Omental fat pad (tissue), 4 donors: ENCODE measurements around the gene TAS2R46. TPM values are rescaled to one million over a fixed set of nuclear protein-coding genes. Genes with fewer than 3 reads are reported as not detected.
"Not testable (repeated sequence)": the region's sequence is repeated elsewhere in the genome, so short reads cannot be mapped to it uniquely, and the experiment has no call there.

ENCODE experiments used
- ATAC-seq: fragments of 150-250 bp; one replicate; pipeline ENCODE4 v1.9.1; 2016; ENCODE audit warnings: mild to moderate bottlenecking, moderate library complexity; ENCODE audit not compliant: low FRiP score
- DNase-seq: peaks from one replicate; pipeline ENCODE4 v3.0.0-alpha.2; 2019; ENCODE audit warnings: low spot score
- total RNA-seq, 4 donors: library from RNA; depleted of rRNA; stranded (reverse); fragments of >200 nt; gene quantifications; one replicate each; pipeline ENCODE4 v1.1.0, GENCODE V29; 2016
- TF ChIP-seq, protein P1 (sequence below), 3 donors: fragments of 450-650 bp; IDR thresholded peaks; one replicate each; pipeline ENCODE4 v1.5.1; 2016 to 2017; ENCODE audit warnings: antibody characterized with exemption in 3 of 3, mild to moderate bottlenecking in 3 of 3, moderate library complexity in 2 of 3

TAS2R46 gene, protein sequence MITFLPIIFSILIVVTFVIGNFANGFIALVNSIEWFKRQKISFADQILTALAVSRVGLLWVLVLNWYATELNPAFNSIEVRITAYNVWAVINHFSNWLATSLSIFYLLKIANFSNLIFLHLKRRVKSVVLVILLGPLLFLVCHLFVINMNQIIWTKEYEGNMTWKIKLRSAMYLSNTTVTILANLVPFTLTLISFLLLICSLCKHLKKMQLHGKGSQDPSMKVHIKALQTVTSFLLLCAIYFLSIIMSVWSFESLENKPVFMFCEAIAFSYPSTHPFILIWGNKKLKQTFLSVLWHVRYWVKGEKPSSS
- total RNA-seq = 1 to 10 TPM; 1.5 to 6.6 (median 2.9) TPM

GRCh38 chr12:11062194-11062593 lies at the start of gene TAS2R46:
TSS of gene TAS2R46 (minus strand) at chr12:11062294. CDS start at chr12:11062294, 0 bp downstream.
- DNase-seq, ATAC-seq: not testable (repeated sequence)

- DNase-seq, ATAC-seq: not testable (repeated sequence)
Observed at GRCh38 chr12:11111213-11111612, 49.1 kb upstream of the TAS2R46 start.

- ATAC-seq (no peak), DNase-seq (no peak)
- TF ChIP-seq, protein P1, sequence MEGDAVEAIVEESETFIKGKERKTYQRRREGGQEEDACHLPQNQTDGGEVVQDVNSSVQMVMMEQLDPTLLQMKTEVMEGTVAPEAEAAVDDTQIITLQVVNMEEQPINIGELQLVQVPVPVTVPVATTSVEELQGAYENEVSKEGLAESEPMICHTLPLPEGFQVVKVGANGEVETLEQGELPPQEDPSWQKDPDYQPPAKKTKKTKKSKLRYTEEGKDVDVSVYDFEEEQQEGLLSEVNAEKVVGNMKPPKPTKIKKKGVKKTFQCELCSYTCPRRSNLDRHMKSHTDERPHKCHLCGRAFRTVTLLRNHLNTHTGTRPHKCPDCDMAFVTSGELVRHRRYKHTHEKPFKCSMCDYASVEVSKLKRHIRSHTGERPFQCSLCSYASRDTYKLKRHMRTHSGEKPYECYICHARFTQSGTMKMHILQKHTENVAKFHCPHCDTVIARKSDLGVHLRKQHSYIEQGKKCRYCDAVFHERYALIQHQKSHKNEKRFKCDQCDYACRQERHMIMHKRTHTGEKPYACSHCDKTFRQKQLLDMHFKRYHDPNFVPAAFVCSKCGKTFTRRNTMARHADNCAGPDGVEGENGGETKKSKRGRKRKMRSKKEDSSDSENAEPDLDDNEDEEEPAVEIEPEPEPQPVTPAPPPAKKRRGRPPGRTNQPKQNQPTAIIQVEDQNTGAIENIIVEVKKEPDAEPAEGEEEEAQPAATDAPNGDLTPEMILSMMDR (IDR thresholded peaks at IDR 0.05) = no peak
Observed at GRCh38 chr12:11108862-11109261, 46.8 kb upstream of the TAS2R46 start.

DNA sequence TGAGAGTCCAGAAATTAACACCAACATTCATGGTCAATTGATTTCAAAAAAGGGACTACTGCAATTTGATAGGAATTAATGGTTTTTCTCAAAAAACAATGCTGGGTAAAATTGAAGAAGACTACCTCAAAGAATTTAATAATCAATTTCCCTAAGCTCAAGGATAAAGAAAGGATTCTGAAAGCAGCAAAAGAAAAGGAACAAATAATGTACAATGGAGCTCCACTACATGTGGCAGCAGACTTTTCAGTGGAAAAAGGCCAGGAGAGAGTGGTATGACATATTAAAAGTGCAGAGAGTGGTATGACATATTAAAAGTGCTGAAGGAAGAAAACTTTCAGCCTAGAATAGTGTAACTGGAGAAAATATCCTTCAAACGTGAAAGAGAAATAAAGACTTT lies 45.6 kb upstream of the TAS2R46 start:
- TF ChIP-seq, protein P1 (IDR thresholded peaks at IDR 0.05) = no peak
- DNase-seq (no peak), ATAC-seq (no peak)

GRCh38 chr12:11106288-11106687 lies 44.2 kb upstream of the TAS2R46 start:
- DNase-seq (no peak), ATAC-seq (no peak)
- TF ChIP-seq, protein P1 (IDR thresholded peaks at IDR 0.05) = no peak

GRCh38 chr12:11105546-11105945 lies 43.5 kb upstream of the TAS2R46 start:
- TF ChIP-seq, protein P1 (IDR thresholded peaks at IDR 0.05) = no peak
- ATAC-seq = no peak
- no peak for DNase-seq

DNA sequence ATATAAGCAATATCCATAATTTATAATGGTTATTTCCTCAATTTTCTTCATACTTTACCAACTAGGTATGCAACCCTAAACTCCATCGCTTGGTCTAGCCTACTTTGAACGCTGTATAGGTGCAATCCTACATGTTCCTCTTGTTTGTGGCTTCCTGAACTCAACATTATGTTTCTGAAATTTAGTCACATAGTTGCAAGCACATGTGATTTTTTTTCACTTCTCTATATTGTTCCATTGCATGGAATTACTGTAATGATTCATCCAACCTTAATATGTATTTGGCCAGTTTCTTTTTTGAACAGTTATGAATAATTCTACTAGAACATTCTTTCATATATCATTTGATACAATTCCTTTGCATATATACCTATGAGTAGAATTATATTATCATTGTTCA lies 32.8 kb upstream of the TAS2R46 start:
- DNase-seq, ATAC-seq: not testable (repeated sequence)

DNA sequence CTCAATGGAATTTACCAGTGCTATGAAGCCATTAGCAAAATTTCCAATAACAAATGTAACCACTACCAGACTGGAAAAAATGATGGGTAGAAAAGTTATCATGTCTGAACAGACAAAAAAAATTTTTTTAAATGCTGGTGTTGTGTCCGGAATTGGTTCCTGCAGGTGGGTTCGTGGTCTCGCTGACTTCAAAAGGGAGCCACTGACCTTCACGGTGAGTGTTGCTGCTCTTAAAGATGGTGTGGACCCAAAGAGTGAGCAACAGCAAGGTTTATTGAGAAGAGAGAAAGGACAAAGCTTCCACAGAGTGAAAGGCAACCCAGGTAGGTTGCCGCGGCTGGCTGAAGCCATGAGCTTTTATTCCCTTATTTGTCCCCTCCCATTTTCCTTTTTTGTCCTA lies 30.0 kb upstream of the TAS2R46 start, which contains the start of gene TAS2R43:
TAS2R43 (minus strand) TSS at position 186 of the 400 bp plus-strand sequence; CDS start at position 102, 84 bp downstream.
- no peak for DNase-seq
- TF ChIP-seq, protein P1 (IDR thresholded peaks at IDR 0.05) = no peak
- no peak for ATAC-seq
